Activated CD8-positive, alpha-beta T cell treated with anti-CD3 and anti-CD28 coated beads, Interleukin-2, amount 10 ng/mL, durations not matched to agents 7 days and 5 days (primary cell): Measurements from ENCODE around the gene ANKRD37. TPM values are rescaled to one million over a fixed set of nuclear protein-coding genes. Genes with fewer than 3 reads are reported as not detected.

Experiments
- ATAC-seq: fragments of 150-1000 bp; cut with Tn5 transposase; one replicate; pipeline ENCODE4 v1.10.0; 2021; ENCODE audit warnings: moderate library complexity
- CTCF ChIA-PET: fragments of 350-600 bp; sonication (Branson Sonifier 250); formaldehyde crosslinking; loops from one replicate; lab custom pipeline; 2021; ENCODE audit warnings: antibody characterized with exemption; lab: Charles Lee
- POLR2A ChIA-PET: fragments of 350-600 bp; sonication (Branson Sonifier 250); formaldehyde crosslinking; loops from one replicate; lab custom pipeline; 2021; ENCODE audit warnings: antibody characterized with exemption; lab: Charles Lee
- DNase-seq: peaks from one replicate; pipeline ENCODE4 v3.0.0-alpha.2; 2020
- H3K27ac Mint-ChIP-seq: one replicate; pipeline ENCODE4 v1.8.0; 2021; ENCODE audit warnings: mild to moderate bottlenecking, mixed read lengths
- H3K27me3 Mint-ChIP-seq: one replicate; pipeline ENCODE4 v1.8.0; 2021; ENCODE audit warnings: low read depth, mixed read lengths
- H3K36me3 Mint-ChIP-seq: one replicate; pipeline ENCODE4 v1.8.0; 2021; ENCODE audit warnings: low read depth, mixed read lengths
- H3K4me1 Mint-ChIP-seq: one replicate; pipeline ENCODE4 v1.8.0; 2021; ENCODE audit warnings: low read depth, mixed read lengths
- H3K4me3 Mint-ChIP-seq: one replicate; pipeline ENCODE4 v1.8.0; 2021; ENCODE audit warnings: mild to moderate bottlenecking, mixed read lengths
- H3K9me3 Mint-ChIP-seq: one replicate; pipeline ENCODE4 v1.8.0; 2022; ENCODE audit warnings: mixed read lengths; ENCODE audit not compliant: insufficient read depth
- total RNA-seq, 2 experiments: library from RNA; stranded (reverse); gene quantifications; one replicate each; pipeline ENCODE4 v1.2.3, GENCODE V29; 2021

The ANKRD37 gene
- total RNA-seq, 2 experiments from 2014 or later: 15.6 to 18.3 TPM

GRCh38 chr4:185381288-185382196 is 15.1 kb upstream of the ANKRD37 start:
- H3K4me3 Mint-ChIP-seq: no peak overlapping the region
- peaks cover 7% of the 10 kb centered on the region for H3K36me3 Mint-ChIP-seq
- POLR2A ChIA-PET: no interaction called here
- no peaks in the 10 kb centered on the region for H3K27me3 Mint-ChIP-seq
- no peak overlapping the region for H3K27ac Mint-ChIP-seq
- CTCF ChIA-PET: no interaction called here
- ATAC-seq: no peak
- H3K9me3 Mint-ChIP-seq: no peaks in the 10 kb centered on the region
- DNase-seq: no peak
- H3K4me1 Mint-ChIP-seq: peaks cover 18% of the 10 kb centered on the region

- no peaks in the 10 kb centered on the region for H3K9me3 Mint-ChIP-seq
- CTCF ChIA-PET: no interaction called here
- no peak overlapping the region for H3K27ac Mint-ChIP-seq
- no peak overlapping the region for H3K4me3 Mint-ChIP-seq
- no peak for ATAC-seq
- H3K36me3 Mint-ChIP-seq: peaks cover 7% of the 10 kb centered on the region
- POLR2A ChIA-PET: no interaction called here
- DNase-seq: no peak
- H3K4me1 Mint-ChIP-seq: peaks cover 18% of the 10 kb centered on the region
- no peaks in the 10 kb centered on the region for H3K27me3 Mint-ChIP-seq
Measured at GRCh38 chr4:185382754-185383153, 13.9 kb upstream of the ANKRD37 start.

- ChIA-PET POLR2A (no interaction called here), CTCF (no interaction called here)
- H3K4me1 Mint-ChIP-seq: peaks cover 18% of the 10 kb centered on the region
Measured at GRCh38 chr4:185383451-185383850, 13.2 kb upstream of the ANKRD37 start.

GRCh38 chr4:185384061-185384460 is 12.6 kb upstream of the ANKRD37 start:
- Mint-ChIP-seq H3K27me3 (no peaks in the 10 kb centered on the region), H3K27ac (no peak overlapping the region), H3K9me3 (no peaks in the 10 kb centered on the region), H3K36me3 (peaks cover 7% of the 10 kb centered on the region), H3K4me3 (no peak overlapping the region), H3K4me1 (peaks cover 18% of the 10 kb centered on the region)
- no peak for DNase-seq
- ChIA-PET POLR2A (no interaction called here), CTCF (interaction anchor here (1.1 kb wide), 1 partner anchor 12 kb away, joined by 5 read pairs; the partner anchor contains the start of genes ANKRD37 and LRP2BP)
- ATAC-seq: no peak

More at GRCh38 chr4:185383451-185383850, 13.2 kb upstream of the ANKRD37 start:
- H3K36me3 Mint-ChIP-seq: peaks cover 7% of the 10 kb centered on the region
- no peak overlapping the region for H3K27ac Mint-ChIP-seq
- DNase-seq (no peak), ATAC-seq (no peak)
- H3K27me3 Mint-ChIP-seq: no peaks in the 10 kb centered on the region
- no peaks in the 10 kb centered on the region for H3K9me3 Mint-ChIP-seq
- no peak overlapping the region for H3K4me3 Mint-ChIP-seq

- ATAC-seq: no peak
- Mint-ChIP-seq H3K9me3 (no peaks in the 10 kb centered on the region), H3K4me3 (peak overlapping the region; percentile 43), H3K36me3 (peaks cover 7% of the 10 kb centered on the region), H3K27me3 (no peaks in the 10 kb centered on the region), H3K27ac (peak overlapping the region; percentile 77), H3K4me1 (peaks cover 18% of the 10 kb centered on the region)
- CTCF ChIA-PET: interaction anchor here (1.1 kb wide), 1 partner anchor 11 kb away, joined by 5 read pairs; the partner anchor contains the start of genes ANKRD37 and LRP2BP
- POLR2A ChIA-PET: interaction anchor here (1.0 to 2.1 kb wide), 2 partner anchors 10 to 12 kb away, joined by 4 to 7 read pairs; partner anchors contain the start of genes ANKRD37 and LRP2BP
- no peak for DNase-seq
Measured at GRCh38 chr4:185384930-185385331, 11.7 kb upstream of the ANKRD37 start.

GRCh38 chr4:185387957-185388356 is 8.7 kb upstream of the ANKRD37 start:
- no peak for ATAC-seq
- H3K36me3 Mint-ChIP-seq: peaks cover 6% of the 10 kb centered on the region
- H3K4me3 Mint-ChIP-seq: no peak overlapping the region
- DNase-seq: no peak
- POLR2A ChIA-PET: no interaction called here
- peaks cover 18% of the 10 kb centered on the region for H3K4me1 Mint-ChIP-seq
- no peaks in the 10 kb centered on the region for H3K9me3 Mint-ChIP-seq
- CTCF ChIA-PET: no interaction called here
- H3K27me3 Mint-ChIP-seq: no peaks in the 10 kb centered on the region
- H3K27ac Mint-ChIP-seq: no peak overlapping the region

GRCh38 chr4:185390941-185391340 is 5.7 kb upstream of the ANKRD37 start:
- H3K27me3 Mint-ChIP-seq: no peaks in the 10 kb centered on the region
- no peak overlapping the region for H3K27ac Mint-ChIP-seq
- ATAC-seq (no peak), DNase-seq (no peak)
- H3K4me1 Mint-ChIP-seq: peaks cover 14% of the 10 kb centered on the region
- ChIA-PET POLR2A (no interaction called here), CTCF (no interaction called here)
- no peaks in the 10 kb centered on the region for H3K9me3 Mint-ChIP-seq
- H3K36me3 Mint-ChIP-seq: peaks cover 4% of the 10 kb centered on the region
- no peak overlapping the region for H3K4me3 Mint-ChIP-seq

GRCh38 chr4:185392156-185392555 is 4.5 kb upstream of the ANKRD37 start:
- Mint-ChIP-seq H3K4me1 (peaks cover 17% of the 10 kb centered on the region), H3K27ac (no peak overlapping the region), H3K36me3 (peaks cover 6% of the 10 kb centered on the region), H3K27me3 (no peaks in the 10 kb centered on the region), H3K9me3 (no peaks in the 10 kb centered on the region), H3K4me3 (no peak overlapping the region)
- no peak for ATAC-seq
- POLR2A ChIA-PET: no interaction called here
- CTCF ChIA-PET: no interaction called here
- no peak for DNase-seq

- H3K4me1 Mint-ChIP-seq: peaks cover 40% of the 10 kb centered on the region
- CTCF ChIA-PET: interaction anchor here (1.1 to 2.3 kb wide), 2 partner anchors 203 to 211 kb away, joined by 3 to 6 read pairs; no protein-coding TSS in a partner anchor
- no peaks in the 10 kb centered on the region for H3K27me3 Mint-ChIP-seq
- H3K36me3 Mint-ChIP-seq: peaks cover 27% of the 10 kb centered on the region
- POLR2A ChIA-PET: interaction anchor here (0.7 to 2.6 kb wide), 4 partner anchors 10 to 187 kb away, joined by 3 to 18 read pairs (median 4); partner anchors contain the start of gene UFSP2
- H3K4me3 Mint-ChIP-seq: peak overlapping the region; percentile 86
- no peaks in the 10 kb centered on the region for H3K9me3 Mint-ChIP-seq
- no peak for DNase-seq
- ATAC-seq: no peak
- peak overlapping the region; percentile 91 for H3K27ac Mint-ChIP-seq
Measured at GRCh38 chr4:185394568-185395237, 1.9 kb upstream of the ANKRD37 start.

- H3K9me3 Mint-ChIP-seq: no peaks in the 10 kb centered on the region
- CTCF ChIA-PET: interaction anchor here (0.9 to 2.3 kb wide), 7 partner anchors 9 to 390 kb away, joined by 3 to 6 read pairs (median 3); no protein-coding TSS in a partner anchor
- peak within 1 kb of the TSS; percentile 98 for H3K27ac Mint-ChIP-seq
- DNase-seq (no peak), ATAC-seq (no peak)
- POLR2A ChIA-PET: interaction anchor here (0.6 to 2.6 kb wide), 7 partner anchors 11 to 188 kb away, joined by 3 to 18 read pairs (median 3); partner anchors contain the start of genes SNX25 and UFSP2
- H3K36me3 Mint-ChIP-seq: peaks cover 33% of the 10 kb centered on the region
- no peaks in the 10 kb centered on the region for H3K27me3 Mint-ChIP-seq
- H3K4me3 Mint-ChIP-seq: peak within 1 kb of the TSS; percentile 86
- H3K4me1 Mint-ChIP-seq: peaks cover 44% of the 10 kb centered on the region
Measured at GRCh38 chr4:185395238-185395955, 1.2 kb upstream of the ANKRD37 start, which contains the start of gene LRP2BP. Gene LRP2BP, minus strand, starts transcription at chr4:185395924. Its CDS starts 17,738 bp downstream, at chr4:185378186.
